K562 (cell line): Measurements from ENCODE around the gene TRPM4. TPM values are rescaled to one million over a fixed set of nuclear protein-coding genes. Genes with fewer than 3 reads are reported as not detected.

Experiments
- ATAC-seq: fragments of 200-7000 bp; cut with Tn5 transposase; 3 replicates; pipeline ENCODE4 v1.9.1; 2020; ENCODE audit warnings: moderate library complexity
- BruUV-seq: library from RNA; stranded (reverse); fragments of 400-500 nt; replicated peaks from 2 replicates; lab custom pipeline; 2021; lab: Mats Ljungman, UMichigan
- CTCF ChIA-PET: fragments of 300-600 bp; formaldehyde crosslinking; extraction: SDS; loops from one replicate; lab custom pipeline; 2021; ENCODE audit warnings: low intra/inter-chr PET ratio; lab: Yijun Ruan, JAX
- POLR2A ChIA-PET: fragments of 300-600, 350-650 bp; sonication (Branson Sonifier 250); formaldehyde crosslinking; extraction: SDS; loops from one replicate; lab custom pipeline; 2021; ENCODE audit warnings: antibody characterized with exemption, inconsistent platforms; lab: Yijun Ruan, JAX
- DNase-seq, 4 experiments: peaks; one replicate each; pipeline versions ENCODE4 v3.0.0 to v3.0.0-alpha.2; 2011 to 2018; ENCODE audit warnings: low spot score in 3 of 4, mixed read lengths in 3 of 4; ENCODE audit errors: extremely low read depth in 1 of 4
- FAIRE-seq: peaks from 2 replicates; lab custom pipeline; 2011; peaks lifted over from hg19 to GRCh38; lab: Jason Lieb, UNC
- H2AFZ ChIP-seq: 2 replicates; pipeline ENCODE4 v1.6.0; 2011; ENCODE audit warnings: low read depth, low read length, control low read depth, inconsistent platforms
- H3K27ac ChIP-seq: fragments of 200-600 bp; 3 replicates; pipeline ENCODE4 v1.8.0; 2011; ENCODE audit warnings: low read depth, mild to moderate bottlenecking, control low read depth, inconsistent platforms, low read length, moderate library complexity, mixed read lengths; ENCODE audit errors: extremely low read depth
- H3K27me3 ChIP-seq, 2 experiments: fragments of 300-600 bp in 1 of 2; 2 replicates in 1 of 2; 3 replicates in 1 of 2; pipeline versions ENCODE4 v1.6.0 to v1.8.0; 2011; ENCODE audit warnings: inconsistent platforms in 2 of 2, low read length in 2 of 2, mild to moderate bottlenecking in 1 of 2, mixed read lengths in 1 of 2, moderate library complexity in 1 of 2; ENCODE audit not compliant: control insufficient read depth in 2 of 2, insufficient read depth in 2 of 2
- H3K36me3 ChIP-seq: fragments of 300-600 bp; 3 replicates; pipeline ENCODE4 v1.8.0; 2011; ENCODE audit warnings: mild to moderate bottlenecking, low read length, inconsistent platforms; ENCODE audit not compliant: control insufficient read depth, insufficient read depth
- H3K4me1 ChIP-seq, 2 experiments: fragments of 200-600 bp in 1 of 2; replicated peaks in 1 of 2; 2 replicates in 1 of 2; 3 replicates in 1 of 2; pipeline versions ENCODE4 v1.5.1 to v1.8.0; 2011; ENCODE audit warnings: inconsistent platforms in 2 of 2, low read length in 2 of 2, mild to moderate bottlenecking in 1 of 2, mixed read lengths in 1 of 2, moderate library complexity in 1 of 2; ENCODE audit not compliant: control insufficient read depth in 2 of 2, insufficient read depth in 2 of 2
- H3K4me2 ChIP-seq: 2 replicates; pipeline ENCODE4 v1.6.1; 2011; ENCODE audit warnings: low read length, control low read depth, inconsistent platforms, mixed read lengths; ENCODE audit not compliant: insufficient read depth
- H3K4me3 ChIP-seq: fragments of 200-600 bp; sonication (generic), shearing (Covaris generic); 2 replicates; pipeline ENCODE4 v1.5.1; 2016; ENCODE audit warnings: control low read depth, inconsistent platforms
- H3K79me2 ChIP-seq: fragments of 200-600 bp; 3 replicates; pipeline ENCODE4 v1.8.0; 2011; ENCODE audit warnings: low read length, inconsistent platforms; ENCODE audit not compliant: control insufficient read depth, insufficient read depth
- H3K9ac ChIP-seq, 2 experiments: 2 replicates each; pipeline versions ENCODE4 v1.6.0 to v1.6.1; 2011; ENCODE audit warnings: low read depth in 2 of 2, low read length in 2 of 2, control low read depth in 1 of 2, inconsistent platforms in 1 of 2, mild to moderate bottlenecking in 1 of 2, mixed read lengths in 1 of 2; ENCODE audit not compliant: insufficient read depth in 1 of 2
- H3K9me1 ChIP-seq: one replicate; pipeline ENCODE4 v1.6.0; 2011; ENCODE audit warnings: inconsistent platforms, mild to moderate bottlenecking, low read length, moderate library complexity; ENCODE audit not compliant: control insufficient read depth, insufficient read depth
- H3K9me3 ChIP-seq: replicated peaks from 2 replicates; pipeline ENCODE4 v1.5.1; 2011; ENCODE audit warnings: low read depth, low read length, inconsistent platforms; ENCODE audit not compliant: control insufficient read depth, insufficient read depth
- H4K20me1 ChIP-seq: replicated peaks from 2 replicates; pipeline ENCODE4 v1.6.1; 2011; ENCODE audit warnings: low read length, inconsistent platforms, mixed read lengths; ENCODE audit not compliant: control insufficient read depth, insufficient read depth
- CBX1 ChIP-seq: sonication (generic); IDR thresholded peaks from 2 replicates; pipeline ENCODE4 v1.6.1; 2016; ENCODE audit warnings: antibody characterized with exemption, low read depth, mild to moderate bottlenecking
- EWSR1 ChIP-seq: fragments of 450-650 bp; IDR thresholded peaks from 2 replicates; pipeline ENCODE4 v1.6.1; 2018; ENCODE audit warnings: borderline replicate concordance, mild to moderate bottlenecking, low read depth, moderate library complexity; ENCODE audit not compliant: partially characterized antibody
- FOSL1 ChIP-seq: fragments of 200-800 bp; sonication (Bioruptor generic); conservative IDR thresholded peaks from 2 replicates; pipeline ENCODE4 v1.6.1; 2016; ENCODE audit warnings: missing genetic modification characterization, missing compliant biosample characterization
- HDAC1 ChIP-seq, 2 experiments: fragments of 450-650 bp; IDR thresholded peaks; 2 replicates each; pipeline ENCODE4 v1.6.1; 2016 to 2017; ENCODE audit warnings: inconsistent platforms in 1 of 2, mild to moderate bottlenecking in 1 of 2, moderate library complexity in 1 of 2
- PHB2 ChIP-seq: fragments of 450-650 bp; IDR thresholded peaks from 2 replicates; pipeline ENCODE4 v1.6.1; 2017; ENCODE audit warnings: low read depth
- PHF8 ChIP-seq: fragments of 200-600 bp; sonication (generic); IDR thresholded peaks from 2 replicates; pipeline ENCODE4 v1.6.1; 2012; ENCODE audit warnings: mixed run types, mild to moderate bottlenecking, inconsistent platforms, low read length, moderate library complexity, borderline replicate concordance
- SMARCA5 ChIP-seq: fragments of 450-650 bp; IDR thresholded peaks from 2 replicates; pipeline ENCODE4 v1.6.1; 2016
- TAL1 ChIP-seq: fragments of 450-650 bp; IDR thresholded peaks from 2 replicates; pipeline ENCODE4 v1.6.1; 2016; ENCODE audit warnings: mild to moderate bottlenecking
- WGBS: fragments of 100-300 bp; shearing (Covaris generic); methylation state at CpG from one replicate; pipeline ENCODE4 v1.1.6; 2016; ENCODE audit warnings: low coverage, mixed read lengths; ENCODE audit not compliant: insufficient coverage; ENCODE audit errors: missing lambda C conversion rate; 5-methylcytosine and 5-hydroxymethylcytosine counted together
- in situ Hi-C: fragments of 300-500 bp; cut with MboI; formaldehyde crosslinking; loops from 4 replicates; pipeline ENCODE4 v1.15.0; 2018; ENCODE audit warnings: inconsistent platforms, mixed read lengths
- intact Hi-C: fragments of 100-400 bp; cut with micrococcal nuclease; formaldehyde crosslinking; loops from 2 replicates; pipeline ENCODE4 v1.14.2; 2022
- polyA plus RNA-seq, 8 experiments: library from polyadenylated mRNA; depleted of rRNA in 4 of 8; stranded (reverse) in 5 of 8; unstranded in 3 of 8; fragments of >200 nt; fragmentation: Nextera tagmentation in 2 of 8; fragmentation: Illumina TruSeq in 1 of 8; extraction: Ambion mirVana in 2 of 8; extraction: Trizol in 1 of 8; gene quantifications; 2 replicates each; pipeline versions ENCODE4 v1.2.1 to v1.2.3, GENCODE V29; 2011 to 2014; ENCODE audit warnings: inconsistent platforms in 1 of 8, missing spikeins in 1 of 8
- total RNA-seq, 7 experiments: library from RNA; depleted of rRNA in 6 of 7; stranded (reverse); fragments of >200 nt in 6 of 7; fragmentation: Illumina TruSeq in 2 of 7; extraction: Trizol in 2 of 7; gene quantifications; 2 replicates each; pipeline versions ENCODE4 v1.2.1 to v1.2.3, GENCODE V29; 2011 to 2021; ENCODE audit warnings: low replicate concordance in 1 of 7
- TF ChIP-seq, protein P1 (sequence below): fragments of 250-450 bp; sonication (Bioruptor Pico); IDR thresholded peaks from 2 replicates; pipeline ENCODE4 v1.8.0; 2021; ENCODE audit warnings: borderline replicate concordance, mild to moderate bottlenecking, moderate library complexity; ENCODE audit not compliant: poor library complexity, severe bottlenecking
- TF ChIP-seq, protein P2 (sequence below): fragments of 250-450 bp; sonication (Bioruptor Pico); IDR thresholded peaks from 2 replicates; pipeline ENCODE4 v1.4.0; 2020; ENCODE audit warnings: mild to moderate bottlenecking, moderate library complexity
- TF ChIP-seq, protein P3 (sequence below): fragments of 450-650 bp; IDR thresholded peaks from 2 replicates; pipeline ENCODE4 v1.6.1; 2016; ENCODE audit warnings: missing biosample characterization, missing genetic modification characterization
- TF ChIP-seq, protein P4 (sequence below): sonication (generic); formaldehyde crosslinking; IDR thresholded peaks from 2 replicates; pipeline ENCODE4 v1.8.0; 2022; ENCODE audit warnings: mild to moderate bottlenecking, low read depth, missing genetic modification reagents
- TF ChIP-seq, protein P5 (sequence below), 2 experiments: IDR thresholded peaks; 2 replicates each; pipeline ENCODE4 v1.6.1; 2011; ENCODE audit warnings: borderline replicate concordance in 1 of 2, control low read depth in 1 of 2, low read depth in 1 of 2, low read length in 1 of 2, mild to moderate bottlenecking in 1 of 2, mixed read lengths in 1 of 2, moderate library complexity in 1 of 2; ENCODE audit not compliant: insufficient read depth in 1 of 2, insufficient read length in 1 of 2, poor library complexity in 1 of 2, severe bottlenecking in 1 of 2; ENCODE audit errors: extremely low read depth in 1 of 2

TRPM4 gene
- total and polyA plus RNA-seq, 9 of the 15 experiments (the other 6 are each of a cell fraction or from before 2014, with no cell fraction given), result 6.5 to 45.4 (median 15.2) TPM

DNA sequence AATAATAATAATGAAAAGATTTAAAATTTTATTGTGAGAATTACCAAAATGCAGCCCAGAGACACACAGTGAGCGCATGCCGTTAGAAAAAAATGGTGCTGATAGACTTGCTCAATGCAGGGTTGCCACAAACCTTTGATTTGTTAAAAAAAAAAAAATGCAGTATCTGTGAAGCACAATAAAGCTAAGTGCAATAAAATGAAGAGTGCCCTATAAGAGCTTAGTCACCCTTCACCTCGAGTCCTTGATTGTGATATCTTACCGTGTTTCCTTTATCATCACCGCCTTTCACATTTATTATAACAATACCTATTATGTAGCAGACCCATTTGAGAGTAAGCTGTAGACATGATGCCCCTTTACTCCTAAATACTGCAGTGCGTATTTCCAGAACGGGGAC lies 84.2 kb downstream of the TRPM4 start (continued):
- TF ChIP-seq EWSR1, result no peak

DNA sequence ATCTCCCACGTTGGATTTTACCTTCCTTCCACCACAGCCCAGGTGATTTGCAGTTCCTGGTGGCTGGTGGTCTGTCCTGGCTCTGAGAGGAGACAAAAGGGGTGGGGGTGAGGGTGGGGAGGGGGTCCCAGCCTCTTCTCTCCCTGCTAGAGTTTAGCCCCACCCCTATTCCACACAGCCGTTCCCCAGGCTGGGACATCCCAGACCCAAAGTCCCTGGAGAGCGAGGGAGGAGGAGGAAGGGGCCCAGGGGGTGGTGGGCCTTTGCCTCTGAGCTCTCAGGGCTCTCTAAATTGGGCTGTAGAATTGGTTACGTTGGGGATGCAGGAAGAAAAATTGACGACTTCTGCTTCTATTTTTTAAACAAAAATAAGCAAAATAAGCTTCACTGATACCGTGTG lies 85.5 kb downstream of the TRPM4 start:
- no peak overlapping the region for H3K4me3 ChIP-seq
- no peak overlapping the region for H3K27ac ChIP-seq
- in situ Hi-C loops (no loop called here), intact Hi-C loops (no loop called here)
- H3K9ac ChIP-seq, result no peak overlapping the region
- H3K79me2 ChIP-seq, result no peaks in the 10 kb centered on the region
- no TSS peak for BruUV-seq
- ATAC-seq (no peak), DNase-seq (no peak), FAIRE-seq (no peak)
- POLR2A ChIA-PET, result interaction anchor here (0.6 to 1.1 kb wide), 2 partner anchors 12 to 973 kb away, joined by 3 to 4 read pairs; no protein-coding TSS in a partner anchor
- H3K4me2 ChIP-seq, result no peak overlapping the region
- no peaks in the 10 kb centered on the region for H3K9me1 ChIP-seq
- no peaks in the 10 kb centered on the region for H4K20me1 ChIP-seq
- H3K9me3 ChIP-seq, result no peaks in the 10 kb centered on the region
- no peak overlapping the region for H2AFZ ChIP-seq
- H3K27me3 ChIP-seq, result peaks cover under 1 to 8% of the 10 kb centered on the region in 2 experiments; a peak in 3 of 5 replicates
- no peaks in the 10 kb centered on the region for H3K36me3 ChIP-seq
- 9% methylated on average over 4 of the region's 6 CpGs for WGBS
- H3K4me1 ChIP-seq, result no peaks in the 10 kb centered on the region
- CTCF ChIA-PET, result no interaction called here
- TF ChIP-seq HDAC1 (IDR thresholded peaks at IDR 0.05) (no peak), SMARCA5 (no peak), PHF8 (no peak), CBX1 (no peak), TAL1 (no peak), PHB2 (no peak), FOSL1 (tag) (no peak)
- TF ChIP-seq, protein P1, sequence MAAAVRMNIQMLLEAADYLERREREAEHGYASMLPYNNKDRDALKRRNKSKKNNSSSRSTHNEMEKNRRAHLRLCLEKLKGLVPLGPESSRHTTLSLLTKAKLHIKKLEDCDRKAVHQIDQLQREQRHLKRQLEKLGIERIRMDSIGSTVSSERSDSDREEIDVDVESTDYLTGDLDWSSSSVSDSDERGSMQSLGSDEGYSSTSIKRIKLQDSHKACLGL (CRISPR knock-in tag), result no peak
- TF ChIP-seq, protein P2, sequence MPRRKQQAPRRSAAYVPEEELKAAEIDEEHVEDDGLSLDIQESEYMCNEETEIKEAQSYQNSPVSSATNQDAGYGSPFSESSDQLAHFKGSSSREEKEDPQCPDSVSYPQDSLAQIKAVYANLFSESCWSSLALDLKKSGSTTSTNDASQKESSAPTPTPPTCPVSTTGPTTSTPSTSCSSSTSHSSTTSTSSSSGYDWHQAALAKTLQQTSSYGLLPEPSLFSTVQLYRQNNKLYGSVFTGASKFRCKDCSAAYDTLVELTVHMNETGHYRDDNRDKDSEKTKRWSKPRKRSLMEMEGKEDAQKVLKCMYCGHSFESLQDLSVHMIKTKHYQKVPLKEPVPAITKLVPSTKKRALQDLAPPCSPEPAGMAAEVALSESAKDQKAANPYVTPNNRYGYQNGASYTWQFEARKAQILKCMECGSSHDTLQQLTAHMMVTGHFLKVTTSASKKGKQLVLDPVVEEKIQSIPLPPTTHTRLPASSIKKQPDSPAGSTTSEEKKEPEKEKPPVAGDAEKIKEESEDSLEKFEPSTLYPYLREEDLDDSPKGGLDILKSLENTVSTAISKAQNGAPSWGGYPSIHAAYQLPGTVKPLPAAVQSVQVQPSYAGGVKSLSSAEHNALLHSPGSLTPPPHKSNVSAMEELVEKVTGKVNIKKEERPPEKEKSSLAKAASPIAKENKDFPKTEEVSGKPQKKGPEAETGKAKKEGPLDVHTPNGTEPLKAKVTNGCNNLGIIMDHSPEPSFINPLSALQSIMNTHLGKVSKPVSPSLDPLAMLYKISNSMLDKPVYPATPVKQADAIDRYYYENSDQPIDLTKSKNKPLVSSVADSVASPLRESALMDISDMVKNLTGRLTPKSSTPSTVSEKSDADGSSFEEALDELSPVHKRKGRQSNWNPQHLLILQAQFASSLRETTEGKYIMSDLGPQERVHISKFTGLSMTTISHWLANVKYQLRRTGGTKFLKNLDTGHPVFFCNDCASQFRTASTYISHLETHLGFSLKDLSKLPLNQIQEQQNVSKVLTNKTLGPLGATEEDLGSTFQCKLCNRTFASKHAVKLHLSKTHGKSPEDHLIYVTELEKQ (CRISPR knock-in tag), result no peak
- TF ChIP-seq, protein P3, sequence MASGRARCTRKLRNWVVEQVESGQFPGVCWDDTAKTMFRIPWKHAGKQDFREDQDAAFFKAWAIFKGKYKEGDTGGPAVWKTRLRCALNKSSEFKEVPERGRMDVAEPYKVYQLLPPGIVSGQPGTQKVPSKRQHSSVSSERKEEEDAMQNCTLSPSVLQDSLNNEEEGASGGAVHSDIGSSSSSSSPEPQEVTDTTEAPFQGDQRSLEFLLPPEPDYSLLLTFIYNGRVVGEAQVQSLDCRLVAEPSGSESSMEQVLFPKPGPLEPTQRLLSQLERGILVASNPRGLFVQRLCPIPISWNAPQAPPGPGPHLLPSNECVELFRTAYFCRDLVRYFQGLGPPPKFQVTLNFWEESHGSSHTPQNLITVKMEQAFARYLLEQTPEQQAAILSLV (tag), result no peak
- TF ChIP-seq, protein P4, sequence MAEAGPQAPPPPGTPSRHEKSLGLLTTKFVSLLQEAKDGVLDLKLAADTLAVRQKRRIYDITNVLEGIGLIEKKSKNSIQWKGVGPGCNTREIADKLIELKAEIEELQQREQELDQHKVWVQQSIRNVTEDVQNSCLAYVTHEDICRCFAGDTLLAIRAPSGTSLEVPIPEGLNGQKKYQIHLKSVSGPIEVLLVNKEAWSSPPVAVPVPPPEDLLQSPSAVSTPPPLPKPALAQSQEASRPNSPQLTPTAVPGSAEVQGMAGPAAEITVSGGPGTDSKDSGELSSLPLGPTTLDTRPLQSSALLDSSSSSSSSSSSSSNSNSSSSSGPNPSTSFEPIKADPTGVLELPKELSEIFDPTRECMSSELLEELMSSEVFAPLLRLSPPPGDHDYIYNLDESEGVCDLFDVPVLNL, result no peak
- TF ChIP-seq, protein P5, sequence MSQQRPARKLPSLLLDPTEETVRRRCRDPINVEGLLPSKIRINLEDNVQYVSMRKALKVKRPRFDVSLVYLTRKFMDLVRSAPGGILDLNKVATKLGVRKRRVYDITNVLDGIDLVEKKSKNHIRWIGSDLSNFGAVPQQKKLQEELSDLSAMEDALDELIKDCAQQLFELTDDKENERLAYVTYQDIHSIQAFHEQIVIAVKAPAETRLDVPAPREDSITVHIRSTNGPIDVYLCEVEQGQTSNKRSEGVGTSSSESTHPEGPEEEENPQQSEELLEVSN (IDR thresholded peaks at IDR 0.05; ENCODE audit: borderline replicate concordance in 1 of 2, extremely low read depth in 1 of 2, insufficient read depth in 1 of 2, insufficient read length in 1 of 2, low read depth in 1 of 2, low read length in 1 of 2, poor library complexity in 1 of 2, severe bottlenecking in 1 of 2), result no peak
